ENCODE measurements around the gene GBGT1. TPM values are rescaled to one million over a fixed set of nuclear protein-coding genes. Genes with fewer than 3 reads are reported as not detected.

The GBGT1 gene
- total RNA-seq, 4 donors from 2014 or later: 7.0 to 49.5 (median 14.1) TPM

- DNase-seq: peak in 1 of 3 donors; percentile 41
- H3K27ac ChIP-seq: peak overlapping the region in 3 of 4 donors; percentile 61 to 92 (median 69)
- H3K27me3 ChIP-seq: no peaks in the 10 kb centered on the region
- no peaks in the 10 kb centered on the region for H3K9me3 ChIP-seq
- no peak overlapping the region for H3K4me3 ChIP-seq
- peaks cover 16 to 49% (median 47%) of the 10 kb centered on the region in 4 donors for H3K4me1 ChIP-seq
- peaks cover 0 to 51% (median 0%) of the 10 kb centered on the region in 3 donors for H3K36me3 ChIP-seq
- no peak for TF ChIP-seq POLR2A (IDR thresholded peaks at IDR 0.05)
- TF ChIP-seq, protein P1, sequence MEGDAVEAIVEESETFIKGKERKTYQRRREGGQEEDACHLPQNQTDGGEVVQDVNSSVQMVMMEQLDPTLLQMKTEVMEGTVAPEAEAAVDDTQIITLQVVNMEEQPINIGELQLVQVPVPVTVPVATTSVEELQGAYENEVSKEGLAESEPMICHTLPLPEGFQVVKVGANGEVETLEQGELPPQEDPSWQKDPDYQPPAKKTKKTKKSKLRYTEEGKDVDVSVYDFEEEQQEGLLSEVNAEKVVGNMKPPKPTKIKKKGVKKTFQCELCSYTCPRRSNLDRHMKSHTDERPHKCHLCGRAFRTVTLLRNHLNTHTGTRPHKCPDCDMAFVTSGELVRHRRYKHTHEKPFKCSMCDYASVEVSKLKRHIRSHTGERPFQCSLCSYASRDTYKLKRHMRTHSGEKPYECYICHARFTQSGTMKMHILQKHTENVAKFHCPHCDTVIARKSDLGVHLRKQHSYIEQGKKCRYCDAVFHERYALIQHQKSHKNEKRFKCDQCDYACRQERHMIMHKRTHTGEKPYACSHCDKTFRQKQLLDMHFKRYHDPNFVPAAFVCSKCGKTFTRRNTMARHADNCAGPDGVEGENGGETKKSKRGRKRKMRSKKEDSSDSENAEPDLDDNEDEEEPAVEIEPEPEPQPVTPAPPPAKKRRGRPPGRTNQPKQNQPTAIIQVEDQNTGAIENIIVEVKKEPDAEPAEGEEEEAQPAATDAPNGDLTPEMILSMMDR (IDR thresholded peaks at IDR 0.05): no peak
Measured at GRCh38 chr9:133111808-133112662, 51.7 kb downstream of the GBGT1 start.

DNA sequence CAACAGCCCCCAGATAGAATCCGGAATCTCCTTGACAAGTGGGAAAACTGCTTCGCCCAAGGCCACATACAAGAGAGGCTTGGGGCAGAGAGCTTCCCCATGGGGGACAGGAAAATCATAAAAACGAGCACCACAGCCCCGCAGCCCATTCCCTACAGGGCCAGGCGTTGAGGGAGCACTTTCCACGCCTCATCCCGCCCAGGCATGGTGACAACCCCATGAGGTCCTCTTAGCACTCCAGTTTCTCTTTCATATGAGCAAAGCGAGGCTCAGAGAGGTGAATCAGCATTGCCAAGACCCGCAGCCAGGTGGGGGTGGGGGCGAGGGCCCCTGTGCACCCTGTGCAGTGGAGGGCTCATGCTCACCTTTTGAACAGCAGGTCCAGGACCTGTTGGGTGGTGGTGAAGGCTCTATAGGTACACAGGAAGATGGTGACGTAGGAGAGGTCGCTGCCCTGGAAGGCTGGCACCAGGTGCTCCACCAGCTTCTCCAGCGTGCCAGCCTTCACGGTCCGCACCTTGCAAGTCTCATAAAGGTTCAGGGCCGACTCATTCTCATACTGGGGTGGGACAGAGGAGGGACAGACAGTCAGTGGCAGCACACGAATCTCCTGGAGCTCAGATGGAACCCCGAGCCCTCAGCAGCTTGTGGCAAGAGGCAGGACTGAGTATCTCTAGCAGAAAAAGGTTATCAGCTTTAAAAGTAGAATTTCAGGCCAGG lies 53.6 kb downstream of the GBGT1 start:
- Histone ChIP-seq H3K27ac (no peak overlapping the region), H3K4me3 (no peak overlapping the region), H3K36me3 (peaks cover 0 to 69% (median 0%) of the 10 kb centered on the region in 3 donors), H3K27me3 (no peaks in the 10 kb centered on the region), H3K9me3 (no peaks in the 10 kb centered on the region), H3K4me1 (peaks cover 16 to 30% (median 29%) of the 10 kb centered on the region in 4 donors)
- TF ChIP-seq, protein P1 (IDR thresholded peaks at IDR 0.05): no peak
- TF ChIP-seq POLR2A (IDR thresholded peaks at IDR 0.05): no peak
- DNase-seq: peak in 1 of 3 donors; percentile 36

GRCh38 chr9:133108794-133109641 lies 54.7 kb downstream of the GBGT1 start:
- no peak overlapping the region for H3K27ac ChIP-seq
- no peaks in the 10 kb centered on the region for H3K27me3 ChIP-seq
- H3K4me3 ChIP-seq: no peak overlapping the region
- DNase-seq: peak in 1 of 3 donors; percentile 43
- H3K36me3 ChIP-seq: peaks cover 0 to 80% (median 0%) of the 10 kb centered on the region in 3 donors
- H3K4me1 ChIP-seq: peaks cover 8 to 19% (median 19%) of the 10 kb centered on the region in 4 donors
- no peaks in the 10 kb centered on the region for H3K9me3 ChIP-seq
- TF ChIP-seq, protein P1 (IDR thresholded peaks at IDR 0.05): no peak
- TF ChIP-seq POLR2A (IDR thresholded peaks at IDR 0.05): no peak

GRCh38 chr9:133107961-133108793 lies 55.5 kb downstream of the GBGT1 start:
- Histone ChIP-seq H3K4me1 (peaks cover 0 to 18% (median 10%) of the 10 kb centered on the region in 4 donors), H3K4me3 (no peak overlapping the region), H3K27me3 (no peaks in the 10 kb centered on the region), H3K9me3 (no peaks in the 10 kb centered on the region), H3K36me3 (peaks cover 0 to 87% (median 0%) of the 10 kb centered on the region in 3 donors), H3K27ac (no peak overlapping the region)
- peak in 1 of 3 donors; percentile 36 for DNase-seq
- TF ChIP-seq, protein P1 (IDR thresholded peaks at IDR 0.05): no peak
- TF ChIP-seq POLR2A (IDR thresholded peaks at IDR 0.05): no peak

Data from Peyer's patch (tissue), 4 donors.